Transverse colon (tissue), 4 donors: ENCODE results near the gene CADPS2.

Experiments
- EP300 ChIP-seq: sonication (generic); formaldehyde crosslinking; IDR thresholded peaks from one replicate; pipeline ENCODE4 v1.6.1; 2017; ENCODE audit warnings: antibody characterized with exemption, low read depth
- POLR2A ChIP-seq: fragments of 450-650 bp; IDR thresholded peaks from one replicate; pipeline ENCODE4 v1.6.1; 2016; ENCODE audit warnings: antibody characterized with exemption, mild to moderate bottlenecking, moderate library complexity
- POLR2AphosphoS5 ChIP-seq, 3 donors: sonication (generic); formaldehyde crosslinking; IDR thresholded peaks; one replicate each; pipeline ENCODE4 v1.6.1; 2016; ENCODE audit warnings: antibody characterized with exemption in 3 of 3
- TF ChIP-seq, protein P1 (sequence below), 5 experiments: fragments of 200-600 bp in 3 of 5; fragments of 450-650 bp in 2 of 5; sonication (generic) in 3 of 5; IDR thresholded peaks; 1 replicate in 2 of 5; 2 replicates in 3 of 5; pipeline ENCODE4 v1.5.1; 2016 to 2017; ENCODE audit warnings: antibody characterized with exemption in 5 of 5, inconsistent platforms in 3 of 5, mild to moderate bottlenecking in 2 of 5, moderate library complexity in 1 of 5

DNA sequence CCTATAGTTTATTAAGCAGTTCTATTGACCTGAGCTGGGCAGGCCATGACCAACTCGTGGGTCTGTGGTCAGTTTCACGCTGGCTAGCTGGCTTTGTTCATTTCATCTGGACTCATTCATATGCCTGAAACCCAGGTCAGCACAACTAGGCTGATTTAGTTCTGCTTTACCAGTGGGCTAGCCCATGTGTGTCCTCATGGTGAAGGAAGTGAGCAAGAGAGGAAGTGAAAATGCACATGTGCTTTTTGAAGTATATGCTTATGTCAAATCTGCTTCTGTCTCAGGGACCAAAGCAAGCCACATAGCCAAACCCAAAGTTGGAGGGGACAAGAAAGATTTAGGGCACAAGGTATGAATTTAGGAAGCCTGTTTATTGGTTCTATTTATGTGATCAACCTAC, 341.8 kb downstream of the CADPS2 start:
- TF ChIP-seq, protein P1, sequence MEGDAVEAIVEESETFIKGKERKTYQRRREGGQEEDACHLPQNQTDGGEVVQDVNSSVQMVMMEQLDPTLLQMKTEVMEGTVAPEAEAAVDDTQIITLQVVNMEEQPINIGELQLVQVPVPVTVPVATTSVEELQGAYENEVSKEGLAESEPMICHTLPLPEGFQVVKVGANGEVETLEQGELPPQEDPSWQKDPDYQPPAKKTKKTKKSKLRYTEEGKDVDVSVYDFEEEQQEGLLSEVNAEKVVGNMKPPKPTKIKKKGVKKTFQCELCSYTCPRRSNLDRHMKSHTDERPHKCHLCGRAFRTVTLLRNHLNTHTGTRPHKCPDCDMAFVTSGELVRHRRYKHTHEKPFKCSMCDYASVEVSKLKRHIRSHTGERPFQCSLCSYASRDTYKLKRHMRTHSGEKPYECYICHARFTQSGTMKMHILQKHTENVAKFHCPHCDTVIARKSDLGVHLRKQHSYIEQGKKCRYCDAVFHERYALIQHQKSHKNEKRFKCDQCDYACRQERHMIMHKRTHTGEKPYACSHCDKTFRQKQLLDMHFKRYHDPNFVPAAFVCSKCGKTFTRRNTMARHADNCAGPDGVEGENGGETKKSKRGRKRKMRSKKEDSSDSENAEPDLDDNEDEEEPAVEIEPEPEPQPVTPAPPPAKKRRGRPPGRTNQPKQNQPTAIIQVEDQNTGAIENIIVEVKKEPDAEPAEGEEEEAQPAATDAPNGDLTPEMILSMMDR (IDR thresholded peaks at IDR 0.05): no peak
- TF ChIP-seq POLR2A (no peak), POLR2AphosphoS5 (IDR thresholded peaks at IDR 0.05) (no peak), EP300 (no peak)
